Activated naive CD8-positive, alpha-beta T cell treated with anti-CD3 and anti-CD28 coated beads, Interleukin-2, amount 50 U/mL, for 24 hours (primary cell): ENCODE data around the gene SLC7A8.
A peak's percentile ranks its signal among the peaks of the same experiment; 100 is the strongest.

Experiments used
- ATAC-seq: fragments of 150-1000 bp; cut with Tn5 transposase; one replicate; pipeline ENCODE4 v1.10.0; 2021
- DNase-seq: peaks from one replicate; pipeline ENCODE4 v3.0.0; 2021
- H3K27ac Mint-ChIP-seq: one replicate; pipeline ENCODE4 v1.8.0; 2021; ENCODE audit warnings: mild to moderate bottlenecking, mixed read lengths
- H3K27me3 Mint-ChIP-seq: one replicate; pipeline ENCODE4 v1.8.0; 2021; ENCODE audit warnings: mixed read lengths
- H3K36me3 Mint-ChIP-seq: one replicate; pipeline ENCODE4 v1.8.0; 2021; ENCODE audit warnings: low read depth, mixed read lengths
- H3K4me1 Mint-ChIP-seq: one replicate; pipeline ENCODE4 v1.8.0; 2021; ENCODE audit warnings: mixed read lengths
- H3K4me3 Mint-ChIP-seq: one replicate; pipeline ENCODE4 v1.8.0; 2021; ENCODE audit warnings: mild to moderate bottlenecking, moderate library complexity, mixed read lengths
- H3K9me3 Mint-ChIP-seq: one replicate; pipeline ENCODE4 v1.8.0; 2021; ENCODE audit warnings: mixed read lengths

SLC7A8 gene

GRCh38 chr14:23154964-23155587, 28.4 kb downstream of the SLC7A8 start:
- Mint-ChIP-seq H3K4me1 (peaks cover 15% of the 10 kb centered on the region), H3K4me3 (no peak overlapping the region), H3K27ac (no peak overlapping the region), H3K36me3 (no peaks in the 10 kb centered on the region), H3K27me3 (peaks cover 2% of the 10 kb centered on the region), H3K9me3 (no peaks in the 10 kb centered on the region)
- ATAC-seq: no peak
- no peak for DNase-seq

GRCh38 chr14:23153851-23154796, 29.3 kb downstream of the SLC7A8 start:
- Mint-ChIP-seq H3K4me1 (peaks cover 15% of the 10 kb centered on the region), H3K4me3 (no peak overlapping the region), H3K36me3 (no peaks in the 10 kb centered on the region)

GRCh38 chr14:23151342-23151741, 32.1 kb downstream of the SLC7A8 start:
- Mint-ChIP-seq H3K4me3 (no peak overlapping the region), H3K27ac (no peak overlapping the region)
- ATAC-seq: no peak

More at GRCh38 chr14:23153851-23154796, 29.3 kb downstream of the SLC7A8 start:
- Mint-ChIP-seq H3K9me3 (no peaks in the 10 kb centered on the region), H3K27me3 (peaks cover 2% of the 10 kb centered on the region), H3K27ac (no peak overlapping the region)
- DNase-seq (no peak), ATAC-seq (no peak)

GRCh38 chr14:23149745-23150144, 33.7 kb downstream of the SLC7A8 start:
- DNase-seq: no peak
- Mint-ChIP-seq H3K4me3 (no peak overlapping the region), H3K9me3 (no peaks in the 10 kb centered on the region), H3K27ac (no peak overlapping the region), H3K27me3 (peaks cover 2% of the 10 kb centered on the region), H3K36me3 (no peaks in the 10 kb centered on the region), H3K4me1 (peaks cover 13% of the 10 kb centered on the region)
- ATAC-seq: no peak

More at GRCh38 chr14:23151342-23151741, 32.1 kb downstream of the SLC7A8 start:
- Mint-ChIP-seq H3K9me3 (no peaks in the 10 kb centered on the region), H3K27me3 (peaks cover 2% of the 10 kb centered on the region), H3K4me1 (peaks cover 15% of the 10 kb centered on the region), H3K36me3 (no peaks in the 10 kb centered on the region)
- no peak for DNase-seq

GRCh38 chr14:23148591-23149249, 34.7 kb downstream of the SLC7A8 start:
- peaks cover 1% of the 10 kb centered on the region for H3K27me3 Mint-ChIP-seq
- H3K4me1 Mint-ChIP-seq: peaks cover 6% of the 10 kb centered on the region
- no peak for ATAC-seq
- H3K36me3 Mint-ChIP-seq: no peaks in the 10 kb centered on the region
- H3K27ac Mint-ChIP-seq: no peak overlapping the region
- no peaks in the 10 kb centered on the region for H3K9me3 Mint-ChIP-seq
- no peak for DNase-seq
- H3K4me3 Mint-ChIP-seq: no peak overlapping the region

GRCh38 chr14:23147676-23148075, 35.8 kb downstream of the SLC7A8 start:
- peaks cover 1% of the 10 kb centered on the region for H3K4me1 Mint-ChIP-seq
- no peak overlapping the region for H3K27ac Mint-ChIP-seq
- no peaks in the 10 kb centered on the region for H3K9me3 Mint-ChIP-seq
- H3K27me3 Mint-ChIP-seq: no peaks in the 10 kb centered on the region
- no peak overlapping the region for H3K4me3 Mint-ChIP-seq
- no peak for DNase-seq
- ATAC-seq: no peak
- H3K36me3 Mint-ChIP-seq: no peaks in the 10 kb centered on the region

- no peak for DNase-seq
- Mint-ChIP-seq H3K27me3 (no peaks in the 10 kb centered on the region), H3K9me3 (no peaks in the 10 kb centered on the region), H3K4me3 (no peak overlapping the region), H3K27ac (no peak overlapping the region), H3K4me1 (peaks cover 1% of the 10 kb centered on the region), H3K36me3 (no peaks in the 10 kb centered on the region)
- ATAC-seq: no peak
Measured at GRCh38 chr14:23146980-23147379, 36.5 kb downstream of the SLC7A8 start.

GRCh38 chr14:23146351-23146910, 37.0 kb downstream of the SLC7A8 start:
- Mint-ChIP-seq H3K4me3 (no peak overlapping the region), H3K4me1 (peaks cover 1% of the 10 kb centered on the region), H3K27ac (no peak overlapping the region), H3K36me3 (no peaks in the 10 kb centered on the region), H3K27me3 (no peaks in the 10 kb centered on the region), H3K9me3 (no peaks in the 10 kb centered on the region)
- no peak for DNase-seq
- peak; percentile 85 for ATAC-seq

- Mint-ChIP-seq H3K27me3 (no peaks in the 10 kb centered on the region), H3K27ac (no peak overlapping the region), H3K4me3 (no peak overlapping the region), H3K9me3 (no peaks in the 10 kb centered on the region), H3K4me1 (peaks cover 1% of the 10 kb centered on the region), H3K36me3 (no peaks in the 10 kb centered on the region)
- ATAC-seq: no peak
- DNase-seq: no peak
Measured at GRCh38 chr14:23145794-23146350, 37.6 kb downstream of the SLC7A8 start.

- Mint-ChIP-seq H3K9me3 (no peaks in the 10 kb centered on the region), H3K36me3 (no peaks in the 10 kb centered on the region), H3K4me1 (peaks cover 1% of the 10 kb centered on the region)
Measured at GRCh38 chr14:23143911-23144310, 39.5 kb downstream of the SLC7A8 start.

GRCh38 chr14:23142826-23143225, 40.6 kb downstream of the SLC7A8 start:
- H3K9me3 Mint-ChIP-seq: no peaks in the 10 kb centered on the region
- H3K27me3 Mint-ChIP-seq: no peaks in the 10 kb centered on the region
- ATAC-seq (no peak), DNase-seq (no peak)
- no peak overlapping the region for H3K4me3 Mint-ChIP-seq
- H3K4me1 Mint-ChIP-seq: peaks cover 1% of the 10 kb centered on the region
- H3K27ac Mint-ChIP-seq: no peak overlapping the region
- H3K36me3 Mint-ChIP-seq: no peaks in the 10 kb centered on the region

More at GRCh38 chr14:23143911-23144310, 39.5 kb downstream of the SLC7A8 start:
- H3K27ac Mint-ChIP-seq: no peak overlapping the region
- ATAC-seq (no peak), DNase-seq (no peak)
- H3K4me3 Mint-ChIP-seq: no peak overlapping the region
- no peaks in the 10 kb centered on the region for H3K27me3 Mint-ChIP-seq

GRCh38 chr14:23141706-23142444, 41.6 kb downstream of the SLC7A8 start:
- peaks cover 1% of the 10 kb centered on the region for H3K4me1 Mint-ChIP-seq
- H3K4me3 Mint-ChIP-seq: no peak overlapping the region

GRCh38 chr14:23140371-23140770, 43.1 kb downstream of the SLC7A8 start:
- DNase-seq: no peak
- Mint-ChIP-seq H3K4me3 (no peak overlapping the region), H3K36me3 (no peaks in the 10 kb centered on the region), H3K27ac (no peak overlapping the region), H3K9me3 (no peaks in the 10 kb centered on the region), H3K27me3 (no peaks in the 10 kb centered on the region), H3K4me1 (no peaks in the 10 kb centered on the region)
- ATAC-seq: no peak

More at GRCh38 chr14:23141706-23142444, 41.6 kb downstream of the SLC7A8 start:
- no peaks in the 10 kb centered on the region for H3K27me3 Mint-ChIP-seq
- no peaks in the 10 kb centered on the region for H3K36me3 Mint-ChIP-seq
- H3K9me3 Mint-ChIP-seq: no peaks in the 10 kb centered on the region
- ATAC-seq (no peak), DNase-seq (no peak)
- H3K27ac Mint-ChIP-seq: no peak overlapping the region

- no peaks in the 10 kb centered on the region for H3K9me3 Mint-ChIP-seq
- H3K27ac Mint-ChIP-seq: no peak overlapping the region
- H3K27me3 Mint-ChIP-seq: no peaks in the 10 kb centered on the region
- no peak overlapping the region for H3K4me3 Mint-ChIP-seq
- no peaks in the 10 kb centered on the region for H3K36me3 Mint-ChIP-seq
- ATAC-seq (no peak), DNase-seq (no peak)
- no peaks in the 10 kb centered on the region for H3K4me1 Mint-ChIP-seq
Measured at GRCh38 chr14:23139874-23140273, 43.6 kb downstream of the SLC7A8 start.
